Renal pelvis (tissue), 4 donors: ENCODE results near the gene IRAK2. TPM values are rescaled to one million over a fixed set of nuclear protein-coding genes. Genes with fewer than 3 reads are reported as not detected.

Experiments
- DNase-seq: peaks from one replicate; pipeline ENCODE4 v3.0.0-alpha.2; 2013
- polyA plus RNA-seq, 3 donors: library from polyadenylated mRNA; unstranded; fragments of 120-200 nt; gene quantifications; one replicate each; pipeline ENCODE4 v1.2.1, GENCODE V29; 2013; ENCODE audit not compliant: insufficient read length in 3 of 3

Gene IRAK2
- polyA plus RNA-seq, 3 donors = 0.71 to 0.89 (median 0.88) TPM

GRCh38 chr3:10284496-10284895 lies 119.8 kb downstream of the IRAK2 start:
- DNase-seq = no peak

- no peak for DNase-seq
Measured at GRCh38 chr3:10285272-10286132, 120.8 kb downstream of the IRAK2 start.

- no peak for DNase-seq
Measured at GRCh38 chr3:10286133-10286524, 121.4 kb downstream of the IRAK2 start.

GRCh38 chr3:10286596-10287295 lies 122.0 kb downstream of the IRAK2 start:
- DNase-seq = no peak

- no peak for DNase-seq
Measured at GRCh38 chr3:10287936-10288574, 123.3 kb downstream of the IRAK2 start.

- DNase-seq = no peak
Measured at GRCh38 chr3:10288575-10288960, 123.8 kb downstream of the IRAK2 start.

- no peak for DNase-seq
Measured at GRCh38 chr3:10289077-10289476, 124.4 kb downstream of the IRAK2 start.

- no peak for DNase-seq
Measured at GRCh38 chr3:10289787-10290355, 125.2 kb downstream of the IRAK2 start.

- DNase-seq = no peak
Measured at GRCh38 chr3:10290481-10291176, 125.9 kb downstream of the IRAK2 start.

GRCh38 chr3:10291641-10292040 lies 126.9 kb downstream of the IRAK2 start:
- DNase-seq = no peak

GRCh38 chr3:10292505-10293419 lies 128.0 kb downstream of the IRAK2 start, which contains the start of gene GHRL:
GHRL (minus strand) TSS chr3:10292947; CDS start chr3:10290180, 2,767 bp downstream.
- no peak for DNase-seq

Other genes with a start within 250 kb of the IRAK2 start
- gene IL17RC, start 247.8 kb upstream of the IRAK2 start, polyA plus RNA-seq = 10 to 100 TPM; 32.8 to 44.8 (median 39.9) TPM
- 10 to 100 TPM; 53.1 to 78.9 (median 74.6) TPM for gene CRELD1, start 231.1 kb upstream of the IRAK2 start, polyA plus RNA-seq
- gene PRRT3, start 212.5 kb upstream of the IRAK2 start, polyA plus RNA-seq = 1 to 10 TPM; 4.3 to 5.8 (median 4.8) TPM
- gene EMC3, start 178.1 kb upstream of the IRAK2 start, polyA plus RNA-seq = 10 to 100 TPM; 79.1 to 90.1 (median 86.2) TPM
- gene FANCD2, start 138.5 kb upstream of the IRAK2 start, polyA plus RNA-seq = 10 to 100 TPM; 18.2 to 28.8 (median 26.8) TPM
- gene FANCD2OS, start 56.7 kb upstream of the IRAK2 start, polyA plus RNA-seq = not detected
- 100 to 1,000 TPM; 176 to 213 (median 180) TPM for gene BRK1, start 49.2 kb upstream of the IRAK2 start, polyA plus RNA-seq
- 10 to 100 TPM; 74.5 to 87.6 (median 83.1) TPM for gene VHL, start 23.1 kb upstream of the IRAK2 start, polyA plus RNA-seq
- gene TATDN2, start 83.5 kb downstream of the IRAK2 start, polyA plus RNA-seq = 10 to 100 TPM; 29.9 to 36.5 (median 34.9) TPM
- gene GHRL, start 128.0 kb downstream of the IRAK2 start, polyA plus RNA-seq = 1 to 10 TPM; 2.3 to 5.4 (median 3.8) TPM
- gene SEC13, start 156.2 kb downstream of the IRAK2 start, polyA plus RNA-seq = 100 to 1,000 TPM; 125 to 132 (median 130) TPM